Activated T-cell treated with anti-CD3 and anti-CD28 coated beads, Interleukin-2, amount 50 U/mL, for 24 hours (primary cell): ENCODE data around the gene THEMIS2.
A peak's percentile ranks its signal among the peaks of the same experiment; 100 is the strongest.
"Not testable (repeated sequence)": the region's sequence is repeated elsewhere in the genome, so short reads cannot be mapped to it uniquely, and the experiment has no call there.

Experiments used
- DNase-seq: peaks from one replicate; pipeline ENCODE4 v3.0.0-alpha.2; 2020
- H3K27ac Mint-ChIP-seq: 2 replicates; pipeline ENCODE4 v1.8.0; 2020; ENCODE audit warnings: mild to moderate bottlenecking, mixed read lengths
- H3K27me3 Mint-ChIP-seq: 2 replicates; pipeline ENCODE4 v1.8.0; 2020; ENCODE audit warnings: mixed read lengths
- H3K36me3 Mint-ChIP-seq: 2 replicates; pipeline ENCODE4 v1.8.0; 2020; ENCODE audit warnings: low read depth, mixed read lengths
- H3K4me1 Mint-ChIP-seq: 2 replicates; pipeline ENCODE4 v1.8.0; 2020; ENCODE audit warnings: low read depth, mixed read lengths
- H3K4me3 Mint-ChIP-seq: 2 replicates; pipeline ENCODE4 v1.8.0; 2020; ENCODE audit warnings: mild to moderate bottlenecking, moderate library complexity, mixed read lengths
- H3K9me3 Mint-ChIP-seq: 2 replicates; pipeline ENCODE4 v1.8.0; 2020; ENCODE audit warnings: mixed read lengths

The THEMIS2 gene

DNA sequence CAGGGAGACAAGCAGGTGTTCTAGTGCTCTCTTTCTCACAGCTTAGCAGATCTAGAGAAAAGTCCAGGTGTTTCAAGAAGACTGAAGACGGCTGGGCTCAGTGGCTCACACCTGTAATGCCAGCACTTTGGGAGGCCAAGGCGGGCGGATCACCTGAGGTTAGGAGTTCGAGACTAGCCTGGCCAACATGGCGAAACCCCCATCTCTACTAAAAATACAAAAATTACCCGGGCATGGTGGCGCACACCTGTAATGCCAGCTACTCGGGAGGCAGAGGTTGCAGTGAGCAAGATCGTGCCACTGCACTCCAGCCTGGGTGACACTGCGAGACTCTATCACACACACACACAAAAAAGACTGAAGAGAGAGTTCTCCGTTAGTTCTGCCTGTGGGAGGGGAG is 14.8 kb upstream of the THEMIS2 start:
- H3K27ac Mint-ChIP-seq, H3K4me1 Mint-ChIP-seq, H3K4me3 Mint-ChIP-seq, H3K36me3 Mint-ChIP-seq, DNase-seq, H3K9me3 Mint-ChIP-seq, H3K27me3 Mint-ChIP-seq: not testable (repeated sequence)

DNA sequence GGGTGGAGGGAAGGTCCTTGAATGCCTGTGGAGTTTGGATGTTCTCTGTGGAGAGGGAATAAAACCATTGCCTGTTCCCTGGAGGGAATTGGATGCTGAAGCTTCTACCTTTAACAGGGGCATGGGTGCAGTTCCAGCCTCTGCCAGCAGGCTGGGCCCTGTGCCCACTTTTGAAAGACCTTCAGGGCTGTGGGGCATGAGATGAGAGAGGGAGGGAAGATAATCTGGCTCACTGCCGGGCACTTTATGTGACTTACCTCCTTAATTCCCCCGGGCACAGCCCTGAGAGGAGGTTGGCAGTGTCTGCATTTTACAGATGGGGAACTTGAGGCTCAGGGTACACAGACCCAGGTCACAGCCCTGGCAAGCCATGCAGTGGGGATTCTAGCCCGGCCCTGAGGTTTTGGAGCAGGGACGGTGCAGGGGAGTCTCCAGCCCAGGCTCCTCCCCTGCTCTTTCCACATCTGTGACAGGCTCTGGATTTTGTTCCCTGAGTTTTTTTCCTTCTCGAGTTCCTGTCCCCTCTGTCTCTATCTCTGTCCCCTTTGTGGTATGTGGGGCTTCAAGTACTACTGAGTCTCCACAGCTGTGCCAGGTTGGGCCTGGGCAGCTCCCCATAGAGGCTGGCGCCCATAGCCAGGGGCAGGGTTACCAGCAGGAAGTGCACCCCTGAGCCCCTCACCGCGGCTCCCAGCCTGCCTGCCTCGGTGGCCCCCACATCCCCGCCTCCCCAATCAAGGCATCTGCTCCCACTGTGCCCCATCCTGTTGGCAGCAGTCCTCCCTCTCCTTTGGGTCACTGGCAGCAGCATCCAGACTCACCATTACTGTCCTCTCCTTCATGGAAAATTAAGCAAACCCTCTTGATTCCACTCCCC is 14.0 kb upstream of the THEMIS2 start:
- no peaks in the 10 kb centered on the region for H3K9me3 Mint-ChIP-seq
- no peak overlapping the region for H3K4me3 Mint-ChIP-seq
- H3K27me3 Mint-ChIP-seq = no peaks in the 10 kb centered on the region
- H3K4me1 Mint-ChIP-seq = peaks cover 10% of the 10 kb centered on the region
- H3K27ac Mint-ChIP-seq = no peak overlapping the region
- peak; percentile 89 for DNase-seq
- H3K36me3 Mint-ChIP-seq = no peaks in the 10 kb centered on the region

- Mint-ChIP-seq H3K36me3 (no peaks in the 10 kb centered on the region), H3K27ac (no peak overlapping the region), H3K4me3 (no peak overlapping the region), H3K27me3 (no peaks in the 10 kb centered on the region), H3K9me3 (no peaks in the 10 kb centered on the region), H3K4me1 (peaks cover 16% of the 10 kb centered on the region)
- no peak for DNase-seq
Measured at GRCh38 chr1:27858949-27859576, 13.3 kb upstream of the THEMIS2 start.

- Mint-ChIP-seq H3K4me3 (no peak overlapping the region), H3K36me3 (no peaks in the 10 kb centered on the region), H3K27ac (no peak overlapping the region), H3K4me1 (peaks cover 21% of the 10 kb centered on the region), H3K9me3 (no peaks in the 10 kb centered on the region), H3K27me3 (no peaks in the 10 kb centered on the region)
- DNase-seq = no peak
Measured at GRCh38 chr1:27861436-27861835, 10.9 kb upstream of the THEMIS2 start.

GRCh38 chr1:27862004-27862403 is 10.3 kb upstream of the THEMIS2 start:
- H3K9me3 Mint-ChIP-seq = no peaks in the 10 kb centered on the region
- no peaks in the 10 kb centered on the region for H3K36me3 Mint-ChIP-seq
- DNase-seq = no peak
- H3K27ac Mint-ChIP-seq = no peak overlapping the region
- no peak overlapping the region for H3K4me3 Mint-ChIP-seq
- H3K27me3 Mint-ChIP-seq = no peaks in the 10 kb centered on the region
- H3K4me1 Mint-ChIP-seq = peaks cover 21% of the 10 kb centered on the region

DNA sequence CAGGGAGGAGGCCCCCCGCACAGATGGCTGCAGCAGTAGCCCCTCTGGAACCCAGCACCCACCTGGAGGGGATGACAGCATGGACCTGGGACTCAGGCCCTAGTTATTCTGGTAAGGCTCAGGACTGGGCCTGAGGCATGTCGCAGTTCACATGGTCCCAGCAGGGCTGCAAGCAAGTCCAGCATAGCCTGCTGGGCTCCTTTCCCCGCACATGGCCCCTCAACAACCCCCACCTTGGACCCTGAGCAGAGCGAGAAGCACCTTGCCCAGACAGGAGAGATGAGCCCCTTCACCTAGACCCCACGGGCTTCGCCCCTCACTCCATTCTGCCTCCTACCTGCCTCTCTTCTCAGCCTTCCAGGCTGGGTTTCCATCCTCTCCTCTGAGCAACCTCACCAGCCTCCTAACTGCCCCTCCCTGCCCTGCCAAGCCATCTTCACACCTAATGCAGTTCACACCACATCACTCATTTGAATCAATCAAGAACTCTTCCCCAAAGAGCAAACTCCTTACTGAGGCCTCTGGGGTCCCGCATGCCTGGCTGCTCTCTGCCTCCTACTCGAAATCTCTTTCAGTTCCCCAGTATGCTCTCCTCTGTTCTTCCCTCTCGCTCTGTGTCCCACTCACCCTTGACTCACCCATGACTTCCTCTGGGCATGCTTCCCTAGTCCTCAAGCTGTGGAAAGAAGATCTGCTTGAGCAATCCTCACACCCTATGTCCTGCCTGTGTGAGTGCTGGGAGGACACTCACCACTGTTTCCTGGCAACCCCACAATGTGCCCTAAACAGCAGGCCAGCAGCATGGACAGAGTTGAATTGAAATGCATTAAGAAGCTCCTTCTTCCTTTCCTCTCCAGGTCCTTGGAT is 9.4 kb upstream of the THEMIS2 start:
- Mint-ChIP-seq H3K27ac (peak overlapping the region; percentile 12), H3K4me3 (no peak overlapping the region), H3K36me3 (no peaks in the 10 kb centered on the region), H3K9me3 (no peaks in the 10 kb centered on the region), H3K4me1 (peaks cover 21% of the 10 kb centered on the region), H3K27me3 (no peaks in the 10 kb centered on the region)
- no peak for DNase-seq

GRCh38 chr1:27863538-27863915 is 8.8 kb upstream of the THEMIS2 start:
- Mint-ChIP-seq H3K4me1 (peaks cover 21% of the 10 kb centered on the region), H3K36me3 (no peaks in the 10 kb centered on the region), H3K9me3 (no peaks in the 10 kb centered on the region), H3K4me3 (no peak overlapping the region), H3K27ac (no peak overlapping the region), H3K27me3 (no peaks in the 10 kb centered on the region)
- no peak for DNase-seq

GRCh38 chr1:27864264-27864895 is 8.0 kb upstream of the THEMIS2 start:
- Mint-ChIP-seq H3K36me3 (no peaks in the 10 kb centered on the region), H3K27ac (peak overlapping the region; percentile 89), H3K4me3 (no peak overlapping the region), H3K27me3 (no peaks in the 10 kb centered on the region), H3K9me3 (no peaks in the 10 kb centered on the region), H3K4me1 (peaks cover 30% of the 10 kb centered on the region)
- DNase-seq = peak; percentile 53

DNA sequence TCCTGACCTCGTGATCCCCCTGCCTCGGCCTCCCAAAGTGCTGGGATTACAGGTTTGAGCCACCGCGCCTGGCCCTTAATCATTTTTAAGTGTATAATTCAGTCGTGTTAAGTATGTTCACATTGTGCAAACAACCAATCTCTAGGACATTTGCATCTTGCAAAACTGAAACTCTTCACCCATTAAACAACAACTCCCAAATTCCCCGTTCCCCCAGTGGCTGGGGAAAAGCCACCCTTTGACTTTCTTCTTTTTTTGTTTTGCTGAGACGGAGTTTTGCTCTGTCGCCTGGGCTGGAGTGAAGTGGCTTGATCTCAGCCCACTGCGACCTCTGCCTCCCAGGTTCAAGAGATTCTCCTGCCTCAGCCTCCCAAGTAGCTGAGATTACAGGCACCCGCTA is 6.5 kb upstream of the THEMIS2 start:
- H3K4me1 Mint-ChIP-seq = peaks cover 36% of the 10 kb centered on the region
- H3K27ac Mint-ChIP-seq = no peak overlapping the region
- no peaks in the 10 kb centered on the region for H3K27me3 Mint-ChIP-seq
- no peak overlapping the region for H3K4me3 Mint-ChIP-seq
- no peak for DNase-seq
- H3K9me3 Mint-ChIP-seq = no peaks in the 10 kb centered on the region
- H3K36me3 Mint-ChIP-seq = no peaks in the 10 kb centered on the region

- Mint-ChIP-seq H3K9me3 (no peaks in the 10 kb centered on the region), H3K4me1 (peaks cover 40% of the 10 kb centered on the region), H3K27me3 (no peaks in the 10 kb centered on the region), H3K36me3 (peaks cover 7% of the 10 kb centered on the region), H3K27ac (peak overlapping the region; percentile 95), H3K4me3 (peak overlapping the region; percentile 64)
- DNase-seq = no peak
Measured at GRCh38 chr1:27868556-27868931, 3.8 kb upstream of the THEMIS2 start.

- Mint-ChIP-seq H3K9me3 (no peaks in the 10 kb centered on the region), H3K27ac (peak overlapping the region; percentile 95), H3K4me1 (peaks cover 39% of the 10 kb centered on the region), H3K4me3 (peak overlapping the region; percentile 64), H3K27me3 (no peaks in the 10 kb centered on the region), H3K36me3 (peaks cover 7% of the 10 kb centered on the region)
- peak; percentile 78 for DNase-seq
Measured at GRCh38 chr1:27868932-27869718, 3.2 kb upstream of the THEMIS2 start.

GRCh38 chr1:27869719-27870085 is 2.6 kb upstream of the THEMIS2 start:
- H3K36me3 Mint-ChIP-seq = peaks cover 7% of the 10 kb centered on the region
- peak overlapping the region; percentile 64 for H3K4me3 Mint-ChIP-seq
- H3K4me1 Mint-ChIP-seq = peaks cover 34% of the 10 kb centered on the region
- no peaks in the 10 kb centered on the region for H3K27me3 Mint-ChIP-seq
- H3K27ac Mint-ChIP-seq = peak overlapping the region; percentile 95
- no peak for DNase-seq
- H3K9me3 Mint-ChIP-seq = no peaks in the 10 kb centered on the region

- not testable (repeated sequence) for H3K27ac Mint-ChIP-seq, H3K36me3 Mint-ChIP-seq, H3K4me3 Mint-ChIP-seq, DNase-seq, H3K9me3 Mint-ChIP-seq, H3K27me3 Mint-ChIP-seq
- peaks cover 37% of the 10 kb centered on the region for H3K4me1 Mint-ChIP-seq
Measured at GRCh38 chr1:27871076-27871475, 1.3 kb upstream of the THEMIS2 start.
